Heart left ventricle (tissue), 16 donors: ENCODE measurements around the gene TPT1. TPM values are rescaled to one million over a fixed set of nuclear protein-coding genes. Genes with fewer than 3 reads are reported as not detected.
"Not testable (repeated sequence)": the region's sequence is repeated elsewhere in the genome, so short reads cannot be mapped to it uniquely, and the experiment has no call there.

Experiments
- ATAC-seq, 4 donors: fragments of 200-7000 bp; cut with Tn5 transposase; one replicate each; pipeline ENCODE4 v1.9.1; 2020 to 2022; ENCODE audit warnings: moderate library complexity in 4 of 4, mild to moderate bottlenecking in 3 of 4, moderate number of reproducible peaks in 1 of 4
- DNase-seq, 5 donors: peaks; one replicate each; pipeline ENCODE4 v3.0.0-alpha.2; 2020
- H3K27ac ChIP-seq, 12 donors: fragments of 200-600 bp; sonication (generic) in 4 of 12; one replicate each; pipeline versions ENCODE4 v1.5.0 to v1.8.0; 2016 to 2022; ENCODE audit warnings: mild to moderate bottlenecking in 2 of 12
- H3K27me3 ChIP-seq, 9 donors: fragments of 200-600 bp; sonication (generic) in 2 of 9; one replicate each; pipeline versions ENCODE4 v1.5.1 to v1.8.0; 2016 to 2022; ENCODE audit warnings: mild to moderate bottlenecking in 3 of 9
- H3K36me3 ChIP-seq, 9 donors: fragments of 200-600 bp; sonication (generic) in 2 of 9; one replicate each; pipeline versions ENCODE4 v1.5.0 to v1.8.0; 2018 to 2022; ENCODE audit warnings: mild to moderate bottlenecking in 2 of 9
- H3K4me1 ChIP-seq, 12 donors: fragments of 200-600 bp; sonication (generic) in 4 of 12; one replicate each; pipeline versions ENCODE4 v1.5.0 to v1.8.0; 2016 to 2022; ENCODE audit warnings: mild to moderate bottlenecking in 3 of 12
- H3K4me3 ChIP-seq, 12 donors: fragments of 200-600 bp; sonication (generic) in 4 of 12; one replicate each; pipeline versions ENCODE4 v1.5.0 to v1.8.0; 2017 to 2022; ENCODE audit warnings: mild to moderate bottlenecking in 9 of 12, moderate library complexity in 4 of 12
- H3K9me3 ChIP-seq, 12 donors: fragments of 200-600 bp; sonication (generic) in 4 of 12; one replicate each; pipeline versions ENCODE4 v1.5.0 to v1.8.0; 2016 to 2022; ENCODE audit warnings: mild to moderate bottlenecking in 1 of 12
- POLR2A ChIP-seq, 2 donors: fragments of 450-650 bp; IDR thresholded peaks; one replicate each; pipeline ENCODE4 v1.6.1; 2017; ENCODE audit warnings: antibody characterized with exemption in 2 of 2, mild to moderate bottlenecking in 2 of 2, moderate library complexity in 2 of 2
- whole genome bisulfite sequencing, 4 donors: extraction: QIAGEN DNeasy Blood & Tissue Kit in 2 of 4; methylation state at CpG; one replicate each; pipeline versions ENCODE4 v1.1.5 to v1.1.7; 2013 to 2018; 5-methylcytosine and 5-hydroxymethylcytosine counted together
- intact Hi-C, 10 donors: fragments of 100-400 bp; cut with DNase I; formaldehyde crosslinking; loops; one replicate each; pipeline versions ENCODE4 v1.11.1 to v1.14.2; 2022
- long read RNA-seq, 3 donors: library from polyadenylated mRNA; unstranded; transcript quantifications; one replicate each; pipeline ENCODE4 v2.0.0, GENCODE V29; 2020 to 2021
- polyA plus RNA-seq, 2 donors: library from polyadenylated mRNA; stranded (reverse); fragments of 200-250 nt; gene quantifications; one replicate each; pipeline ENCODE4 v1.2.3, GENCODE V29; 2013
- total RNA-seq, 9 donors: library from RNA; depleted of rRNA in 2 of 9; stranded (reverse); fragments of >200 nt in 2 of 9; fragmentation: NEBNext Ultra II Directional in 3 of 9; extraction: Animal tissue kit (Norgen Biotek cat#: 25700) in 3 of 9; gene quantifications; one replicate each; pipeline versions ENCODE4 v1.1.0 to v1.2.4, GENCODE V29; 2016 to 2023
- TF ChIP-seq, protein P1 (sequence below), 12 donors: fragments of 200-600 bp; sonication (generic) in 4 of 12; IDR thresholded peaks; one replicate each; pipeline versions ENCODE4 v1.5.0 to v1.8.0; 2018 to 2022; ENCODE audit warnings: antibody characterized with exemption in 12 of 12, mild to moderate bottlenecking in 5 of 12
- donor health status: ischemic (EF 13 %, LVEDD 7.1; RV severe dilation, severe dysfunction).
- donor health status: healthy with polysubstance abuse.
- donor health status: DM: no; HTN: yes; CAD: no.
- donor health status: DM: no; HTN: no; CAD: no.
- donor health status: ischemic (EF 25% LVEDD 6.9; RV normal size, moderate dysfunction).
- donor health status: ischemic (EF 25% LVEDD 5.7; RV mildly dilated, moderate dysfunction).
- donor health status: healthy.
- donor health status: DM: yes; HTN: yes; CAD: no.
- donor health status: ischemic (EF 35%, LVEDD 5.7; RV mildly dilated, moderate dysfunction).
- donor health status: nonischemic (EF 11% LVEDD 7.7; RV severe dilation, severe dysfunction).
- donor health status: DM: yes; HTN: yes; CAD: no.
- donor health status: PGD.
- donor health status: ischemic (EF 29% LVEDD 5.4; RV normal size, mild dysfunction).
- donor health status: nonischemic (EF 23%, LVEDD 6.1; RV moderate dilation, normal function).

TPT1 gene
- total RNA-seq (1,000 to 10,000 TPM; 1,738 to 4,300 (median 3,888) TPM), polyA plus RNA-seq (1,000 to 10,000 TPM; 6,619 to 7,117 TPM)
- long read RNA-seq, donor 1, full-length matches to known transcripts = 1,023 of 1,125 reads
- long read RNA-seq, donor 1, partial matches to known transcripts = 26 of 1,125 reads
- long read RNA-seq, donor 1, other reads (novel, unspliced or antisense) = 76 of 1,125 reads
- long read RNA-seq, donor 2, full-length matches to known transcripts = 2,719 of 2,807 reads
- long read RNA-seq, donor 2, partial matches to known transcripts = 32 of 2,807 reads
- long read RNA-seq, donor 2, other reads (novel, unspliced or antisense) = 56 of 2,807 reads
- long read RNA-seq, donor 3, full-length matches to known transcripts = 691 of 758 reads
- long read RNA-seq, donor 3, partial matches to known transcripts = 19 of 758 reads
- long read RNA-seq, donor 3, other reads (novel, unspliced or antisense) = 48 of 758 reads

DNA sequence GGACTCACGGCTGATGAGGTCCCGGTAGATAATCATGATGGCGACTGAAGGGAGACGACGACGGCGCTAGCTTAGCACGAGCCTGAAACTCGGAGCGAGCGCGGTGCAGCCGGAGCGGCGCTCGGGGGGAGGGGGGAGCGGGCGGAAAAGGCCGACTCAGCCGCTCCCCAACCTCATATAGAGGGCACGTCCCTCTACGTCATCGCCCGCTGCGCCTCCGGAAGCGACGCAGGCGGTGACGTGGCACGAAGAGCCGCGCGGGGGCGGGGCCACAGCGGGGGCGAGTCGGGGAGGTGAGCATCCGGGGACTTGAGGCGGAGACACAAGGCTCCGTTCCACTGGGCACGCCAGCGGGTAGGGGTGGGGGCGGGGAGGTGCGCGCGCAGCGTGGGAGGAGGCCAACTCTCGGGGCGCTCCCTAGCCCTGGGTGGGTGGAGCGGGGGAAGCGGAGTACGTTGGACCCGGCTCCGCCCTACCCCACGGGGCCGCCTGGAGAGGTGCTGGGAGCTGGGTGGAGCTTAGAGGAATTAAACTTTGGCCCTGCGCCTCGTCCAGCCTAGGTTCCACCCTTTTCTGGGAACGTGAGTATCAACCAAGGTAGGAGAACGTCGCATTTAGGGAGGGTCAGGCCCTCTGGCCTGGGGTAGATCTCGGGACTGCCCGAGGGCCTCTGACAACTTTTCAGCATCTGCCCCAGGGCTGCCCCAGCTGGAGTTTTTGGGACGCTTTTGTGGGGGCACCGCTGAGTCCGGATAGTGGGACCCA, at the start of gene TPT1:
TSS of gene TPT1 (minus strand) at position 150 of the 765 bp plus-strand sequence. CDS start at position 36, 114 bp downstream.
- peak; percentile 99 to 100 (median 99) for DNase-seq
- peak; percentile 91 to 95 (median 95) for ATAC-seq
- H3K27me3 ChIP-seq = no peaks in the 10 kb centered on the region
- H3K9me3 ChIP-seq = no peaks in the 10 kb centered on the region
- peaks cover 0 to 67% (median 59%) of the 10 kb centered on the region in 9 donors for H3K36me3 ChIP-seq
- 0 to 1% (median 0%) methylated on average over 4 to 67 of the region's 67 CpGs for WGBS, 4 donors
- peak within 1 kb of the TSS; percentile 99 to 100 (median 100) for H3K27ac ChIP-seq
- H3K4me3 ChIP-seq = peak within 1 kb of the TSS; percentile 71 to 100 (median 94)
- peaks cover 14 to 49% (median 43%) of the 10 kb centered on the region in 12 donors for H3K4me1 ChIP-seq
- TF ChIP-seq POLR2A (IDR thresholded peaks at IDR 0.05) = peak; percentile 84 to 90
- TF ChIP-seq, protein P1, sequence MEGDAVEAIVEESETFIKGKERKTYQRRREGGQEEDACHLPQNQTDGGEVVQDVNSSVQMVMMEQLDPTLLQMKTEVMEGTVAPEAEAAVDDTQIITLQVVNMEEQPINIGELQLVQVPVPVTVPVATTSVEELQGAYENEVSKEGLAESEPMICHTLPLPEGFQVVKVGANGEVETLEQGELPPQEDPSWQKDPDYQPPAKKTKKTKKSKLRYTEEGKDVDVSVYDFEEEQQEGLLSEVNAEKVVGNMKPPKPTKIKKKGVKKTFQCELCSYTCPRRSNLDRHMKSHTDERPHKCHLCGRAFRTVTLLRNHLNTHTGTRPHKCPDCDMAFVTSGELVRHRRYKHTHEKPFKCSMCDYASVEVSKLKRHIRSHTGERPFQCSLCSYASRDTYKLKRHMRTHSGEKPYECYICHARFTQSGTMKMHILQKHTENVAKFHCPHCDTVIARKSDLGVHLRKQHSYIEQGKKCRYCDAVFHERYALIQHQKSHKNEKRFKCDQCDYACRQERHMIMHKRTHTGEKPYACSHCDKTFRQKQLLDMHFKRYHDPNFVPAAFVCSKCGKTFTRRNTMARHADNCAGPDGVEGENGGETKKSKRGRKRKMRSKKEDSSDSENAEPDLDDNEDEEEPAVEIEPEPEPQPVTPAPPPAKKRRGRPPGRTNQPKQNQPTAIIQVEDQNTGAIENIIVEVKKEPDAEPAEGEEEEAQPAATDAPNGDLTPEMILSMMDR (IDR thresholded peaks at IDR 0.05) = no peak
- intact Hi-C loops = loop anchor here in 1 of 10 donors (10.0 kb wide), 1 partner anchor 54 kb away; no protein-coding TSS in a partner anchor

DNA sequence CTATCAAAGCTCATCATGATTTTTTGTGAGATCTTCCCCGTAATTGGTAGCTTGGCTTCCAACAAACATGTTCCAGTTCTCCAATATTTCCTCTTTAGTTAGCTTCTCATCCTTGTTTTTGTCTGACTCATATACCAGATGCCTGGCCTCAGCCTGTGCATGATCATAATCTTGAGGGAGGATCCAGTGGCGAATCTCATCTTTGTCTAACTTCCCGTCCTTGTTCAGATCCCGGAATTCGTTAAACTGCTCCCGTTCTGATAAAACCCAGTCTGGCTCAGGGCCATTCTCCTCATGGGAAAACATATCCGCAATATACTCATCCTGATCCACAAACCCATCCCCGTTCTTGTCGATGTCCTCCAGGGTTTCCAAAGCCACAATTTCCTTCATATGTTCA, 49.4 kb upstream of the TPT1 start:
- H3K36me3 ChIP-seq = peaks cover 0 to 52% (median 26%) of the 10 kb centered on the region in 9 donors

DNA sequence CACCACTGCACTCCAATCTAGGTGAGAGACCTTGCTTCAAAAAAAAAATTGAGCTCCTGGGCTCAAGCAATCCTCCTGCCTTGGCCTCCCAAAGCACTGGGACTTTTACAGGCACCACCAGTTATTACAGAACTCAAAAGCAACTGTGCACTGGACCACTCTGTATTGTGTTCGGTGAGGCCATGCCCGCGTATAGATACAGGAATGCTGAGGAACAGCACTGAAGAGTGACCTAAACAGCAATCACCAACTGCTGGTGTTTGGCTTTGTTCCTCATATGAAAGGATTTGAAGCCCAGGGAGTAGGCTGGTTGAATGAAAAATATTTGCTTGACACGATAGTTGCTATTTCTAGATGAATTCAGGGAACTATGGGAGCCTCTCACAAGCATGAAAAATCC, 47.7 kb upstream of the TPT1 start:
- peak overlapping the region in 2 of 12 donors; percentile 11 to 34 for H3K27ac ChIP-seq
- no peaks in the 10 kb centered on the region for H3K27me3 ChIP-seq
- ATAC-seq (no peak), DNase-seq (no peak)
- WGBS, 4 donors = 80 to 88% (median 82%) methylated on average over 4 of the region's 4 CpGs
- H3K9me3 ChIP-seq = no peaks in the 10 kb centered on the region
- no peak for TF ChIP-seq POLR2A (IDR thresholded peaks at IDR 0.05)
- TF ChIP-seq, protein P1 (IDR thresholded peaks at IDR 0.05) = no peak
- H3K4me3 ChIP-seq = no peak overlapping the region
- H3K4me1 ChIP-seq = peaks cover 0 to 32% (median 7%) of the 10 kb centered on the region in 12 donors
- intact Hi-C loops = no loop called here
- H3K36me3 ChIP-seq = peaks cover 0 to 58% (median 20%) of the 10 kb centered on the region in 9 donors

More for the DNA sequence above, 49.4 kb upstream of the TPT1 start:
- intact Hi-C loops = loop anchor here in 1 of 10 donors (10.0 kb wide), 1 partner anchor 46 kb away; the partner anchor contains the start of gene TPT1
- not testable (repeated sequence) for H3K9me3 ChIP-seq, H3K4me3 ChIP-seq, DNase-seq, H3K27ac ChIP-seq, H3K27me3 ChIP-seq
- 56 to 75% (median 67%) methylated on average over 8 to 9 of the region's 9 CpGs for WGBS, 4 donors
- ATAC-seq = peak in 3 of 4 donors; percentile 35 to 63 (median 42)
- H3K4me1 ChIP-seq = peaks cover 0 to 33% (median 6%) of the 10 kb centered on the region in 12 donors

DNA sequence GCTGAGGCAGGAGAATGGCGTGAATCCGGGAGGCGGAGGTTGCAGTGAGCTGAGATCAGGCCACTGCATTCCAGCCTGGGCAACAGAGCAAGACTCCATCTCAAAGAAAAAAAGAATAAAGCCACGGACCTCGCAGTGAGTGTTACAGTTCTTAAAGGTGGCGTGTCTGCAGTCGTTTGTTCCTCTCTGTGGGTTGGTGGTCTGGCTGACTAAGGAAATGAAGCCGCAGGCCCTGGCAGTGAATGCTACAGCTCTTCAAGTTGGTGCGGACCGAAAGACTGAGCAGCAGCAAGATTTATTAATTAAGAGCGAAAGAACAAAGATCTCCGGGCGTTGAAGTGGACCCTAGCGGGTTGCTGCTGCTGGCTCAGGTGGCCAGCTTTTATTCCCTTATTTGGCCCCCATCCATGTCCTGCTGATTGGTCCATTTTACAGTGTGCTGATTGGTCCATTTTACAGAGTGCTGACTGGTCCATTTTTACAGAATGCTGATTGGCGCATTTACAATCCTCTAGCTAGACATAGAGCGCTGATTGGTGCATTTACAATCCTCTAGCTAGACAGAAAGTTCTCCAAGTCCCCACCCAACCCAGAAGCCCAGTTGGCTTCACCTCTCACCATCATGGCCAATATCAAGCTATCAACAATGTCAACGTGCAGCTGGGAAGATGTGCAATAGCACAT, 46.1 kb upstream of the TPT1 start:
- H3K27me3 ChIP-seq, H3K9me3 ChIP-seq, intact Hi-C loops, ATAC-seq, H3K4me3 ChIP-seq, H3K27ac ChIP-seq, DNase-seq: not testable (repeated sequence)
- peaks cover 0 to 25% (median 6%) of the 10 kb centered on the region in 12 donors for H3K4me1 ChIP-seq
- peaks cover 0 to 44% (median 9%) of the 10 kb centered on the region in 9 donors for H3K36me3 ChIP-seq
- 86 to 94% (median 88%) methylated on average over 17 of the region's 17 CpGs for WGBS, 4 donors
